NK-92 (cell line): ENCODE results near the gene TRIM45.

ENCODE experiments used
- DNase-seq: peaks from one replicate; lab custom pipeline; 2025; ENCODE audit not compliant: unreplicated experiment; lab: John Stamatoyannopoulos, UW

The TRIM45 gene

GRCh38 chr1:117101334-117101733, 20.2 kb downstream of the TRIM45 start:
- no peak for DNase-seq

GRCh38 chr1:117098287-117098890, 23.2 kb downstream of the TRIM45 start:
- no peak for DNase-seq

- no peak for DNase-seq
Measured at GRCh38 chr1:117097443-117097842, 24.1 kb downstream of the TRIM45 start.

GRCh38 chr1:117096951-117097408, 24.6 kb downstream of the TRIM45 start:
- DNase-seq: no peak

GRCh38 chr1:117094841-117095604, 26.5 kb downstream of the TRIM45 start:
- no peak for DNase-seq

GRCh38 chr1:117093870-117094621, 27.5 kb downstream of the TRIM45 start:
- no peak for DNase-seq

- no peak for DNase-seq
Measured at GRCh38 chr1:117093091-117093534, 28.4 kb downstream of the TRIM45 start.

GRCh38 chr1:117092594-117092993, 29.0 kb downstream of the TRIM45 start:
- no peak for DNase-seq

- no peak for DNase-seq
Measured at GRCh38 chr1:117089996-117090395, 31.6 kb downstream of the TRIM45 start.

GRCh38 chr1:117087686-117088085, 33.9 kb downstream of the TRIM45 start:
- DNase-seq: no peak

- no peak for DNase-seq
Measured at GRCh38 chr1:117084231-117084630, 37.3 kb downstream of the TRIM45 start.

- DNase-seq: no peak
Measured at GRCh38 chr1:117079737-117080136, 41.8 kb downstream of the TRIM45 start.

- no peak for DNase-seq
Measured at GRCh38 chr1:117077267-117077666, 44.3 kb downstream of the TRIM45 start.

- no peak for DNase-seq
Measured at GRCh38 chr1:117076648-117077047, 44.9 kb downstream of the TRIM45 start.

GRCh38 chr1:117070124-117070523, 51.4 kb downstream of the TRIM45 start:
- no peak for DNase-seq

GRCh38 chr1:117069220-117069844, 52.2 kb downstream of the TRIM45 start:
- no peak for DNase-seq

- DNase-seq: no peak
Measured at GRCh38 chr1:117068580-117068979, 53.0 kb downstream of the TRIM45 start.

GRCh38 chr1:117067533-117068370, 53.8 kb downstream of the TRIM45 start:
- no peak for DNase-seq

- DNase-seq: no peak
Measured at GRCh38 chr1:117066367-117066766, 55.2 kb downstream of the TRIM45 start.

GRCh38 chr1:117061986-117062415, 59.5 kb downstream of the TRIM45 start:
- DNase-seq: no peak
